DMS79 (cell line): Measurements from ENCODE around the gene PLXNA2.

Experiments
- DNase-seq: peaks from one replicate; lab custom pipeline; 2025; lab: John Stamatoyannopoulos, UW

The PLXNA2 gene

GRCh38 chr1:208203848-208204609 is 40.2 kb downstream of the PLXNA2 start:
- no peak for DNase-seq

GRCh38 chr1:208203127-208203847 is 40.9 kb downstream of the PLXNA2 start:
- DNase-seq, result peak; percentile 95

- DNase-seq, result peak; percentile 84
These were observed 41.7 kb downstream of the PLXNA2 start for GRCh38 chr1:208202333-208202995.

GRCh38 chr1:208201229-208201628 is 43.0 kb downstream of the PLXNA2 start:
- DNase-seq, result no peak

- no peak for DNase-seq
These were observed 44.1 kb downstream of the PLXNA2 start for GRCh38 chr1:208200116-208200515.

- DNase-seq, result no peak
These were observed 45.9 kb downstream of the PLXNA2 start for GRCh38 chr1:208198236-208198635.

GRCh38 chr1:208194944-208195343 is 49.2 kb downstream of the PLXNA2 start:
- DNase-seq, result no peak

- DNase-seq, result no peak
These were observed 51.2 kb downstream of the PLXNA2 start for GRCh38 chr1:208192995-208193394.

GRCh38 chr1:208190784-208191183 is 53.4 kb downstream of the PLXNA2 start:
- no peak for DNase-seq

GRCh38 chr1:208189716-208190115 is 54.5 kb downstream of the PLXNA2 start:
- DNase-seq, result no peak

- DNase-seq, result peak; percentile 58
These were observed 55.0 kb downstream of the PLXNA2 start for GRCh38 chr1:208189183-208189582.

GRCh38 chr1:208188607-208189006 is 55.6 kb downstream of the PLXNA2 start:
- DNase-seq, result no peak

GRCh38 chr1:208187499-208188041 is 56.6 kb downstream of the PLXNA2 start:
- DNase-seq, result no peak

GRCh38 chr1:208185801-208186231 is 58.4 kb downstream of the PLXNA2 start:
- DNase-seq, result no peak

- no peak for DNase-seq
These were observed 59.1 kb downstream of the PLXNA2 start for GRCh38 chr1:208184966-208185654.

GRCh38 chr1:208183977-208184911 is 59.9 kb downstream of the PLXNA2 start:
- peak; percentile 22 for DNase-seq

GRCh38 chr1:208182880-208183645 is 61.1 kb downstream of the PLXNA2 start:
- no peak for DNase-seq

GRCh38 chr1:208181364-208181763 is 62.8 kb downstream of the PLXNA2 start:
- DNase-seq, result no peak

- no peak for DNase-seq
These were observed 63.8 kb downstream of the PLXNA2 start for GRCh38 chr1:208180421-208180820.

GRCh38 chr1:208179961-208180409 is 64.2 kb downstream of the PLXNA2 start:
- DNase-seq, result no peak
